Caco-2 (cell line): ENCODE results near the gene FNDC7. TPM values are rescaled to one million over a fixed set of nuclear protein-coding genes. Genes with fewer than 3 reads are reported as not detected.

Source experiments
- BruUV-seq: library from RNA; stranded (reverse); fragments of 400-500 nt; replicated peaks from 2 replicates; lab custom pipeline; 2021; lab: Mats Ljungman, UMichigan
- CTCF ChIA-PET: fragments of 300-600 bp; sonication (Branson Sonifier 250); formaldehyde crosslinking; loops from one replicate; lab custom pipeline; 2022; ENCODE audit warnings: antibody characterized with exemption; lab: Charles Lee
- POLR2A ChIA-PET: fragments of 300-600 bp; sonication (Branson Sonifier 250); formaldehyde crosslinking; loops from one replicate; lab custom pipeline; 2022; ENCODE audit warnings: antibody characterized with exemption; lab: Charles Lee
- DNase-seq, 2 experiments: peaks; one replicate each; pipeline versions ENCODE4 v3.0.0 to v3.0.0-alpha.2; 2020 to 2022
- H3K27me3 ChIP-seq: replicated peaks from 2 replicates; pipeline ENCODE4 v1.6.0; 2011; ENCODE audit warnings: low read length; ENCODE audit not compliant: control insufficient read depth, insufficient read depth
- H3K36me3 ChIP-seq: 2 replicates; pipeline ENCODE4 v1.5.1; 2011; ENCODE audit warnings: low read length; ENCODE audit not compliant: control insufficient read depth, insufficient read depth
- H3K4me1 ChIP-seq: fragments of 250-450 bp; sonication (Bioruptor Pico); 2 replicates; pipeline ENCODE4 v1.5.1; 2020; ENCODE audit warnings: mild to moderate bottlenecking
- H3K4me3 ChIP-seq: 2 replicates; pipeline ENCODE4 v1.5.1; 2011; ENCODE audit warnings: low read depth, mild to moderate bottlenecking, control low read depth, low read length
- H3K9me3 ChIP-seq: fragments of 250-450 bp; sonication (Bioruptor Pico); 2 replicates; pipeline ENCODE4 v1.5.1; 2020; ENCODE audit warnings: mild to moderate bottlenecking, moderate library complexity
- H3K27ac Mint-ChIP-seq: one replicate; pipeline ENCODE4 v1.8.0; 2022; ENCODE audit warnings: mixed read lengths; ENCODE audit not compliant: unreplicated experiment
- H3K27me3 Mint-ChIP-seq: one replicate; pipeline ENCODE4 v1.8.0; 2022; ENCODE audit warnings: mixed read lengths; ENCODE audit not compliant: insufficient read depth, unreplicated experiment
- H3K36me3 Mint-ChIP-seq: one replicate; pipeline ENCODE4 v1.8.0; 2022; ENCODE audit warnings: mild to moderate bottlenecking, mixed read lengths; ENCODE audit not compliant: insufficient read depth, unreplicated experiment
- H3K4me1 Mint-ChIP-seq: one replicate; pipeline ENCODE4 v1.8.0; 2022; ENCODE audit warnings: low read depth, mixed read lengths; ENCODE audit not compliant: unreplicated experiment
- H3K4me3 Mint-ChIP-seq: one replicate; pipeline ENCODE4 v1.8.0; 2022; ENCODE audit warnings: mild to moderate bottlenecking, moderate library complexity, mixed read lengths; ENCODE audit not compliant: unreplicated experiment
- H3K9me3 Mint-ChIP-seq: one replicate; pipeline ENCODE4 v1.8.0; 2022; ENCODE audit warnings: mixed read lengths; ENCODE audit not compliant: unreplicated experiment
- intact Hi-C: fragments of 100-400 bp; cut with micrococcal nuclease; formaldehyde crosslinking; loops from one replicate; pipeline ENCODE4 v1.10.0; 2022; ENCODE audit not compliant: unreplicated experiment
- total RNA-seq: library from RNA; stranded (reverse); gene quantifications from 2 replicates; pipeline ENCODE4 v1.2.3, GENCODE V29; 2022
- TF ChIP-seq, protein P1 (sequence below), 2 experiments: fragments of 200-600 bp in 1 of 2; IDR thresholded peaks; 1 replicate in 1 of 2; 2 replicates in 1 of 2; pipeline versions ENCODE4 v1.5.1 to v1.8.0; 2011 to 2022; ENCODE audit warnings: antibody characterized with exemption in 1 of 2, control low read depth in 1 of 2, inconsistent platforms in 1 of 2, low read depth in 1 of 2, low read length in 1 of 2, mild to moderate bottlenecking in 1 of 2, moderate library complexity in 1 of 2; ENCODE audit not compliant: insufficient read depth in 1 of 2, severe bottlenecking in 1 of 2, unreplicated experiment in 1 of 2

FNDC7 gene
- total RNA-seq, 1 experiment from 2014 or later, result not detected

- Mint-ChIP-seq H3K9me3 (no peaks in the 10 kb centered on the region), H3K4me3 (no peak overlapping the region), H3K4me1 (no peaks in the 10 kb centered on the region), H3K27ac (no peak overlapping the region), H3K36me3 (peaks cover 13% of the 10 kb centered on the region), H3K27me3 (no peaks in the 10 kb centered on the region)
- ChIA-PET POLR2A (no interaction called here), CTCF (no interaction called here)
- H3K36me3 ChIP-seq, result no peaks in the 10 kb centered on the region
- TF ChIP-seq, protein P1, sequence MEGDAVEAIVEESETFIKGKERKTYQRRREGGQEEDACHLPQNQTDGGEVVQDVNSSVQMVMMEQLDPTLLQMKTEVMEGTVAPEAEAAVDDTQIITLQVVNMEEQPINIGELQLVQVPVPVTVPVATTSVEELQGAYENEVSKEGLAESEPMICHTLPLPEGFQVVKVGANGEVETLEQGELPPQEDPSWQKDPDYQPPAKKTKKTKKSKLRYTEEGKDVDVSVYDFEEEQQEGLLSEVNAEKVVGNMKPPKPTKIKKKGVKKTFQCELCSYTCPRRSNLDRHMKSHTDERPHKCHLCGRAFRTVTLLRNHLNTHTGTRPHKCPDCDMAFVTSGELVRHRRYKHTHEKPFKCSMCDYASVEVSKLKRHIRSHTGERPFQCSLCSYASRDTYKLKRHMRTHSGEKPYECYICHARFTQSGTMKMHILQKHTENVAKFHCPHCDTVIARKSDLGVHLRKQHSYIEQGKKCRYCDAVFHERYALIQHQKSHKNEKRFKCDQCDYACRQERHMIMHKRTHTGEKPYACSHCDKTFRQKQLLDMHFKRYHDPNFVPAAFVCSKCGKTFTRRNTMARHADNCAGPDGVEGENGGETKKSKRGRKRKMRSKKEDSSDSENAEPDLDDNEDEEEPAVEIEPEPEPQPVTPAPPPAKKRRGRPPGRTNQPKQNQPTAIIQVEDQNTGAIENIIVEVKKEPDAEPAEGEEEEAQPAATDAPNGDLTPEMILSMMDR (IDR thresholded peaks at IDR 0.05; ENCODE audit: insufficient read depth in 1 of 2, low read depth in 1 of 2, low read length in 1 of 2, severe bottlenecking in 1 of 2, unreplicated experiment in 1 of 2), result no peak
- H3K27me3 ChIP-seq, result no peaks in the 10 kb centered on the region
- no peaks in the 10 kb centered on the region for H3K4me1 ChIP-seq
- intact Hi-C loops, result no loop called here
- no TSS peak for BruUV-seq
- DNase-seq, result no peak
- H3K4me3 ChIP-seq, result no peak overlapping the region
- no peaks in the 10 kb centered on the region for H3K9me3 ChIP-seq
Measured at GRCh38 chr1:108767115-108767514, 54.4 kb downstream of the FNDC7 start.

- H3K4me1 Mint-ChIP-seq, result no peaks in the 10 kb centered on the region
- peaks cover 13% of the 10 kb centered on the region for H3K36me3 Mint-ChIP-seq
- BruUV-seq, result no TSS peak
- H3K27ac Mint-ChIP-seq, result no peak overlapping the region
- Histone ChIP-seq H3K4me3 (no peak overlapping the region), H3K36me3 (no peaks in the 10 kb centered on the region), H3K4me1 (no peaks in the 10 kb centered on the region), H3K27me3 (no peaks in the 10 kb centered on the region), H3K9me3 (no peaks in the 10 kb centered on the region)
- no peak overlapping the region for H3K4me3 Mint-ChIP-seq
- TF ChIP-seq, protein P1 (IDR thresholded peaks at IDR 0.05; ENCODE audit: insufficient read depth in 1 of 2, low read depth in 1 of 2, low read length in 1 of 2, severe bottlenecking in 1 of 2, unreplicated experiment in 1 of 2), result no peak
- intact Hi-C loops, result no loop called here
- DNase-seq, result no peak
- H3K27me3 Mint-ChIP-seq, result no peaks in the 10 kb centered on the region
- POLR2A ChIA-PET, result no interaction called here
- CTCF ChIA-PET, result no interaction called here
- H3K9me3 Mint-ChIP-seq, result no peaks in the 10 kb centered on the region
Measured at GRCh38 chr1:108767708-108768107, 55.0 kb downstream of the FNDC7 start.

DNA sequence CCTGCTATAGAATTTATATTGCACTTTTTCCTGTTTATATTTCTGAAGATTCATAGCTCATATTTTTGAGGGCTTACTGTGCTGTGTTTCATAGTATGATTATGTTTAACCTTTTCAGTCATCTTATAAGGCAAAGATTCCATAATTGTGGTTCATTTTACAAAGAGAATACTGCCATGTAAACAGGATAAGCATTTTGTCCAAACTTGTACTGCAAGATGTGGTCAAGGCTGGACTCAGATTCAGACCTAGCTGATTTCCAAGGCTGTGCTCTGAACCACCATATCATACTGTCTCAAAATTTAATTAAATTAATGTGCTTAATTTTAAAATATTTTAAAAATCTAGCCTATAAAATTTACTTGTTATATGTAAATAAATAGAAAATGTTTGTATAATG lies 65.1 kb downstream of the FNDC7 start:
- Mint-ChIP-seq H3K9me3 (no peaks in the 10 kb centered on the region), H3K27me3 (no peaks in the 10 kb centered on the region), H3K36me3 (peaks cover 20% of the 10 kb centered on the region), H3K4me3 (no peak overlapping the region), H3K4me1 (no peaks in the 10 kb centered on the region), H3K27ac (no peak overlapping the region)
- no TSS peak for BruUV-seq
- ChIA-PET CTCF (no interaction called here), POLR2A (interaction anchor here (0.5 kb wide), 2 partner anchors 54 to 86 kb away, joined by 3 read pairs; partner anchors contain the start of gene PRPF38B)
- Histone ChIP-seq H3K9me3 (no peaks in the 10 kb centered on the region), H3K4me1 (peaks cover 9% of the 10 kb centered on the region; the same call in 1 of the 2 replicates), H3K4me3 (no peak overlapping the region), H3K36me3 (no peaks in the 10 kb centered on the region), H3K27me3 (no peaks in the 10 kb centered on the region)
- DNase-seq, result no peak
- TF ChIP-seq, protein P1 (IDR thresholded peaks at IDR 0.05; ENCODE audit: insufficient read depth in 1 of 2, low read depth in 1 of 2, low read length in 1 of 2, severe bottlenecking in 1 of 2, unreplicated experiment in 1 of 2), result no peak
- intact Hi-C loops, result no loop called here
